A673 (cell line): ENCODE data around the gene CCBE1. TPM values are rescaled to one million over a fixed set of nuclear protein-coding genes. Genes with fewer than 3 reads are reported as not detected.
A peak's percentile ranks its signal among the peaks of the same experiment; 100 is the strongest.

Source experiments
- BruUV-seq: library from RNA; stranded (reverse); fragments of 400-500 nt; replicated peaks from 2 replicates; lab custom pipeline; 2021; lab: Mats Ljungman, UMichigan
- CTCF ChIA-PET: fragments of 300-600 bp; sonication (Branson Sonifier 250); formaldehyde crosslinking; loops from one replicate; lab custom pipeline; 2022; ENCODE audit warnings: antibody characterized with exemption; lab: Charles Lee
- POLR2A ChIA-PET: fragments of 300-600 bp; sonication (Branson Sonifier 250); formaldehyde crosslinking; loops from one replicate; lab custom pipeline; 2022; ENCODE audit warnings: antibody characterized with exemption; ENCODE audit not compliant: low non-redundant PET; lab: Charles Lee
- DNase-seq: peaks from one replicate; pipeline ENCODE4 v3.0.0-alpha.2; 2015; ENCODE audit warnings: low spot score
- H3K27ac ChIP-seq: fragments of 200-600 bp; sonication (generic); 2 replicates; pipeline ENCODE4 v1.5.1; 2016; ENCODE audit warnings: mixed run types, low read depth, mild to moderate bottlenecking, mixed read lengths, antibody characterized with exemption, low read length; ENCODE audit not compliant: poor library complexity, severe bottlenecking
- H3K27me3 ChIP-seq: fragments of 200-600 bp; sonication (generic); replicated peaks from 2 replicates; pipeline ENCODE4 v1.6.1; 2017; ENCODE audit warnings: mixed run types, low read depth, mild to moderate bottlenecking, mixed read lengths, antibody characterized with exemption, low read length; ENCODE audit not compliant: insufficient read depth, poor library complexity
- H3K36me3 ChIP-seq: fragments of 200-600 bp; sonication (generic); 2 replicates; pipeline ENCODE4 v1.6.1; 2016; ENCODE audit warnings: mixed run types, mild to moderate bottlenecking, mixed read lengths, antibody characterized with exemption, low read length; ENCODE audit not compliant: insufficient read depth, poor library complexity, severe bottlenecking
- H3K4me1 ChIP-seq: fragments of 200-600 bp; sonication (generic); 2 replicates; pipeline ENCODE4 v1.6.1; 2017; ENCODE audit warnings: mixed run types, mild to moderate bottlenecking, mixed read lengths, antibody characterized with exemption, low read length; ENCODE audit not compliant: insufficient read depth, poor library complexity, severe bottlenecking
- H3K4me3 ChIP-seq: fragments of 200-600 bp; sonication (generic); 2 replicates; pipeline ENCODE4 v1.5.1; 2016; ENCODE audit warnings: low read depth, mixed run types, mild to moderate bottlenecking, mixed read lengths, low read length; ENCODE audit not compliant: poor library complexity, severe bottlenecking
- H3K9me3 ChIP-seq: fragments of 200-600 bp; sonication (generic); 2 replicates; pipeline ENCODE4 v1.6.1; 2016; ENCODE audit warnings: mixed run types, low read depth, mild to moderate bottlenecking, mixed read lengths, antibody characterized with exemption, low read length; ENCODE audit not compliant: poor library complexity, severe bottlenecking
- CTCF ChIP-seq: fragments of 300-800, 200-600 bp; sonication (generic); conservative IDR thresholded peaks from 2 replicates; pipeline ENCODE4 v1.5.1; 2017; ENCODE audit warnings: low read depth, mild to moderate bottlenecking, antibody characterized with exemption, low read length, moderate library complexity, mixed read lengths
- EZH2 ChIP-seq: fragments of 200-600 bp; sonication (generic); IDR thresholded peaks from 2 replicates; pipeline ENCODE4 v1.6.1; 2017; ENCODE audit warnings: borderline replicate concordance, low read depth, mild to moderate bottlenecking, mixed read lengths, antibody characterized with exemption, low read length; ENCODE audit not compliant: poor library complexity, severe bottlenecking
- intact Hi-C: fragments of 100-400 bp; cut with micrococcal nuclease; formaldehyde crosslinking; loops from one replicate; pipeline ENCODE4 v1.10.0; 2022; ENCODE audit not compliant: unreplicated experiment
- total RNA-seq: library from RNA; stranded (reverse); gene quantifications from 2 replicates; pipeline ENCODE4 v1.2.3, GENCODE V29; 2021

The CCBE1 gene
- total RNA-seq, 1 experiment from 2014 or later = not detected

GRCh38 chr18:59690996-59691395 lies 6.2 kb downstream of the CCBE1 start:
- Histone ChIP-seq H3K4me3 (no peak overlapping the region), H3K36me3 (no peaks in the 10 kb centered on the region), H3K27ac (no peak overlapping the region), H3K27me3 (peaks cover 69% of the 10 kb centered on the region), H3K4me1 (no peaks in the 10 kb centered on the region), H3K9me3 (no peaks in the 10 kb centered on the region)
- CTCF ChIA-PET = no interaction called here
- TF ChIP-seq CTCF (no peak), EZH2 (no peak)
- intact Hi-C loops = no loop called here
- POLR2A ChIA-PET = no interaction called here
- BruUV-seq = no TSS peak
- DNase-seq = no peak

DNA sequence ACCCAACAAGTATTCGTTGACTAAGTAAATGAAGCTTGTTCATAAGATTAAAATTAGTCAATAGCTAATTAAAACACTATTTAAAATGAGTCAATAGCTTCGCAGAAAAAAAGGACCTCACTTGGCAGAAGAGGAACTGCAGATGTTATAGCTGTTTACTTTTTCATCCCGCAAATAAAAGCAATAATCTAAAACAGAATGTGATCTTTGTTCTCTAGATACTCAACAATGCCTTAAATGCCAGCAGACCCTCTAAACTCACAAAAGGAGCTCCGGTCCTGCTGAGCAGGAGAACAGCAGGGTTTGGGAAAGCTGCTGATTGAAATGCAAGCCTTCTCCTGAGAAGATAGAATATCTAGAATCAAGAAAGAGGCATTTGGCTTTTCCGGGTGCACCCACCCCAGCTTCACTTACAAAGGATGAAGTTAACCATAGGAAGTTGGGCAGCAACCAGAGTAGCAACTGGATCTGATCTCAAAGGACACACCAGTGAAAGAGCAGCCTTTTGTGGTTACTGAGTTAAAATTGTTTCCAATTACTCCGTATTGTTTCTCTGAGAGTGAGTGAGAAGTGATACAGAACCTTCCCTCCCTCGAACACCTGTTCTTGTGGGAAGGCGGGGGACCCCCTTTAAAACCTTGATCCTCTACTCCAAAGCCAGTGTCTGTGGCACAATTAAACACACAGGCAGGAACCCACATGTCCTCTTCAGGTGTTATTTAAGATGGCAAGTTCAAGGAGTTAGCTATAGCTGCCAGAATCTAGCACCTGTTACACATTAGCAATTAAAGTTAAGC lies 6.8 kb downstream of the CCBE1 start:
- ChIA-PET POLR2A (no interaction called here), CTCF (no interaction called here)
- no peaks in the 10 kb centered on the region for H3K4me1 ChIP-seq
- H3K27ac ChIP-seq = no peak overlapping the region
- BruUV-seq = no TSS peak
- no peak for TF ChIP-seq EZH2
- TF ChIP-seq CTCF = no peak
- DNase-seq = peak; percentile 8
- H3K36me3 ChIP-seq = no peaks in the 10 kb centered on the region
- H3K4me3 ChIP-seq = no peak overlapping the region
- H3K9me3 ChIP-seq = no peaks in the 10 kb centered on the region
- peaks cover 63% of the 10 kb centered on the region for H3K27me3 ChIP-seq
- intact Hi-C loops = no loop called here

GRCh38 chr18:59689756-59690155 lies 7.5 kb downstream of the CCBE1 start:
- CTCF ChIA-PET = no interaction called here
- TF ChIP-seq CTCF = no peak
- no peak for TF ChIP-seq EZH2
- POLR2A ChIA-PET = no interaction called here
- Histone ChIP-seq H3K4me1 (no peaks in the 10 kb centered on the region), H3K27me3 (peaks cover 58% of the 10 kb centered on the region), H3K27ac (no peak overlapping the region), H3K4me3 (no peak overlapping the region), H3K9me3 (no peaks in the 10 kb centered on the region), H3K36me3 (no peaks in the 10 kb centered on the region)
- BruUV-seq = no TSS peak
- DNase-seq = no peak
- intact Hi-C loops = no loop called here
